ENCODE results near the gene DEXI.

DNA sequence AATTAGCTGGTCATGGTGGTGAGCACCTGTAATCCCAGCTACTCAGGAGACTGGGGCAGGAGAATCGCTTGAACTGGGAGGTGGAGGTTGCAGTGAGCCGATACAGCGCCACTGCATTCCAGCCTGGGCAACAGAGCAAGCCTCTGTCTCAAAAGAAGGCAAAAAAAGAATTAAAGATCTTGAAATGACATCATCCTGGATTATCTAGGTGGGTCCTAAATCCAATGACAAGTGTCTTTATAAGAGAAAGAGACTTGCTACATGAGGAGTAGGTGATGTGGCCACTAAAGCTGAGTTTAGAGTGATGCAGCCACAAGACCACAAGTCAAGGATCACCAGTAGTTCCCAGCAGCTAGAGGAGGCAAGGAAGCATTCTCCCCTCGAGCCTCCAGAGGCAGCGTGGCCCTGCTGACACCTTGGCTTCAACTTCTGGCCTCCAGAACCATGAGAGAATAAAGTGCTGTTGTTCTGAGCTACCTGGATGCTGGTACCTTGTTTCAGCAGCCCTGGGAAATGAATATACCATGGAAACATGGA lies 49.4 kb downstream of the DEXI start:
- no peak for TF ChIP-seq POLR2AphosphoS5 (IDR thresholded peaks at IDR 0.05; ENCODE audit: low read depth, low read length)
- no peak for TF ChIP-seq POU2F2 (IDR thresholded peaks at IDR 0.05; ENCODE audit: low read depth, low read length)
- TF ChIP-seq SPI1 (IDR thresholded peaks at IDR 0.05; ENCODE audit: low read depth, low read length): no peak

Measured in GM12891 (cell line).